HG02884 (cell line): ENCODE measurements around the gene SNX32.

Source experiments
- ATAC-seq: cut with Tn5 transposase; IDR thresholded peaks from one replicate; pipeline ENCODE4 v1.9.1; 2021; ENCODE audit warnings: mild to moderate bottlenecking, moderate library complexity; ENCODE audit not compliant: unreplicated experiment

SNX32 gene

DNA sequence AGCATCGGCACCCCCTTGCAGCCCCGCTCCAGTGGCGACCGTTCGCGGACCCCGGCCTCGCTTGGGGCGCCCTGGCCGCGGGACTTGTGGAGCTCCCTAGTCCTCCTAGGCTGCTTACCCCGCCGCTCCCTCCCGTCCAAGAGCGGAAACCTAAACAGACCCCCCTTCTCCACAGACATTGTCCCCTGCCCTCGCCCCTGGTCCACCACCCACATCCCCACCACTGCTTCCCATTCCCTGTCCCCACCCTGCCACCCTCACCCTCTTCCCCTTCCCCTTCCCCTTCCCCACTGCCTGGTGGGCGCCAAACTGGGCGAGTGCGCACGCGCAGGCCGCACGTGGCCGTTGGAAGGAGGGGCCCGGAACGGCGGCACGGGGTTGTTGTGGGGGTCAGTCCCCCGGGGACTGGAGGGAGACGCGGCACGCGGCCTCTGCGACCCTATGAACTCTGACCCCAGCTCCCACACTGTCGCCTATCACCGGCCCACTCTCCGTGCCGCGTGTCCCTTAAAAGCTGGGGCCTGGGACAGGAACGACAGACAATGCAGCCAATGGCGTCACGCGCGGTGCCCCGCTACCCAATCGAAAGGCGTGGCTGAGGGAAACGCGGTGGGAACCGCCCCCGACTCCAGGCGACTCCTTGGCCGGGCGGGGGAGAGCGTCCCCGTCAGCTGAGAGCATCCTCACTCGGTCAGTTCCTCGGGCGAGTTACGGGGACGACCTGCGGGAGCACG, at the start of gene SNX32:
SNX32 (plus strand) TSS at position 667 of the 734 bp plus-strand sequence. CDS start 103 bp downstream, outside the sequence.
- ATAC-seq: peak; percentile 69

GRCh38 chr11:65785319-65786007, 48.3 kb upstream of the SNX32 start:
- no peak for ATAC-seq

- ATAC-seq: no peak
These were observed 47.6 kb upstream of the SNX32 start for GRCh38 chr11:65786008-65786785.

DNA sequence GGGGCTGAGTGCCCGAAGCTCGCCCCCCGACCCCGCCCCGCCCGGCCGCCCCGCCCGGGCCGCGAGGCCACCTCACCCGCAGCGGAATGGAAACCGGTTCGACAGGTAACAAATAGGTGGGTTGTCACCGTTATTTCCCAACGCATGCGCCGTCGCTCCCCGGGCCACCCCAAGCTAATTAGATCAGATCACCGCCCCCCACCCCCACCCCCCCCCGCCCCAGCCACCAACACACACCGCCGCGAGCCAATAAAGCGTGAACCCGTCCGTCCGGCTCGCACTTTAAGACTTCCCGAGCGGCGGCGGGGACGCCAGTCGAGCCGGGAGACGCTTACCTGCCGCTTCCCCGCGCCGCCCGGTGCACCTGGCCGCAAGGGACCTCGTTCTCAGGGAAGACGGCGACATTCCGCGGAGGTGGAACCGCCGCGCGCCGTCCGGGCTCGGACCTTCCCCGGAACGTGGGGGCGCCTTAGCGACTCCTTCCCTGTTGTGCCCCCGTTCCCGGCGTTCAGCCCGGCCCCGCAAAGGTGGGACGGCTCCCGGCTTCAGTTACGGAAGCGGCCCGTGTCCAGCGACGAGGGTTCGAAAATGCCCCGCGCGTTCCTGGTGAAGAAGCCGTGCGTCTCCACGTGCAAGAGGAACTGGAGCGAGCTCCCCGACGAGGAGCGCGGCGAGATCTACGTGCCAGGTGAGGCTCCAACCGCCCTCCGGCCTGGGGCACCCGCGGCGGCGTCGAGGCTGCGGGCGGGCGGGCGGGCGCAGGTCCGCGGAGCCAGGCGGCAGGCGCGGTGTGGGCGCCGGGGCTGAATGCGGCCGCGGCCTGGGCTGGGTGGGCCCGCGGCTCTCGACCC, 46.8 kb upstream of the SNX32 start, which contains the start of gene OVOL1:
OVOL1 (plus strand) TSS at position 278 of the 851 bp plus-strand sequence; CDS start at position 589, 311 bp downstream.
- no peak for ATAC-seq

DNA sequence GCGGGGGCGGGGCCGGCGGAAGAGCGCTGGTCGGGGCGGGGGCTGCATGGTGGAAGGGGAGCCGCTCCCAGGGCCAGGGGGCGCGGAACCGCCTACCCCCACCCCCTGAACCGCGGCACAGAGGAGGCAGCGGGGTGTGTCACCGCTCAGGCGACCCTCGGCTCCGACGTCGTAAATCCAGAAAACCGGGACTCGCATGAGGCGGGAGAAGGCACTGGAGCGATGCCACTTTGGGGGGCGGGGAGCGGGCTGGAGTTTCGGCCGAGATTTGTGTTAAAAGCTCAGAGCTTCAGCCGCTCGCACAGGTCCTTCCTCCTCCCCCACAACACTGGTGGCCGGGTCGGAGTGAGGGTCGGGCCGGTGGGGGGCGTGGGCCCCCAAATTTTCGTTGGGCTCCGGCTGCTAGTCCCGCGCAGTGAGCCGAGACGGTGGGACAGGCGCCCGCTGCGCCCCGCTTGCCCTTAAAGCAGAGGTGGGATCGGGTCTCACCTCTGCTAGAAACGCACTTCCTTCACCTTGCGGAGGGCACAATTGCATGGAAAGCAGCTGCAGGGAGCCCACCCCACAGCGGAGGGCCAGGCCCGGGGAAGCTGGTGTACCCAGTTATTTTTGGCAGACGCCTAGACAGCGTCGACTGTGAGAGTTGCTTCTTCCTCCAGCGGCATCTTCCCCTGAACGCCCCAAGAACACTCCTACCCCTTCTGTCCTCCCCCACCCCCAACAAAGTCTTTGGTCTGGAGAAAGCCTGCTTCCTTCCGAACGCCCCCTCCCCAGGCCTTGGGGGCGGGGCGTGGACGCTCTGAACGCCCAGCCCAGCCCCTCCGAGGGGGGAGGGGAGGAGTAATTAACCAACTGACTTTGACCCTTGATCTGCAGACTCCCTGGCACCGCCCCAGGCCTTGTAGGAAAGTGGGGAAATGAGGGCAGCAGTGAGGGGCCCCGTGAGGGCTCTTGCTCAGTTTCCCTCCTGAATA, 45.8 kb upstream of the SNX32 start:
- no peak for ATAC-seq

- no peak for ATAC-seq
These were observed 44.9 kb upstream of the SNX32 start for GRCh38 chr11:65788821-65789220.

DNA sequence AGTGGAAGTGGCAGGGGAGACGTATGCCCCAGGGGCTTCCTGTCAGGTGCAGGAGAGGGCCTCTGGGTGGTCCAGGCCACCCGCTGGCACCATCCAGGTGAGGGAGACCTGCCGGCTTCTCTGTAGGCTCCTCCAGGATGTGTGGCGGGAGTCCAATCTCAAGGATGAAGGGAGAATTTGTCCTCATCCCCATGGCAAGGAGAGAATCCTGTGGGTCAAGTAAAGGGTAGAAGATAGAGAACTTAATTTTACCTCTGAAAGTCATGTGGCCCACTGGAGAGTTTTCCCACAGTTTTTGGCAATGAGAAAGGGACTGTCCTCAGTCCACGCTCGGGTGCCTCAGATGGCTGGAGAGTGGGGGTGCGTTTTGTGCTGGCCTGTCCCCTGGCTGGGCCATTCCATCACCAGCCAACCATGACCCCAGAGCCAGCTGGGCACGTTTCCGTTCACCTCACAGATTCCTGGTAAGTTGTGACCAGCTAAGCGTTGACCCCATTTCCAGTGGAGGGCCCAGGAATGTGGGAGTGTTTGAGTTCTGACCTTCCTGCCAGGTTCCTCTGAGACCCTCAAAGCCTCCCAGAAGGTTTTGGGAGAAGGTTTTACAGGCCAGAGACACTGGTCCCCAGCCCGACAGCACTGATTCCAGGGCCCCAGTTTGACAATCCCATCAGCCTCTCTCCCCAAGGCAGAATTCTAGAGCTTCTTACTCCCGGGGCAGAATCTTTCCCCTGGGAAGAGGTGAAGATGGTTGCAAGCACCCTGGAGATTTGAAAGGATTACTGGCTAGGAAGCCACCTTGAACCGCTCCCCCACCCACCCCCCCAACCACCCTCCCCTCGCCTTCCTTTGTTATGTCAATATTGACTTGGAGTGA, 44.3 kb upstream of the SNX32 start:
- ATAC-seq: no peak

DNA sequence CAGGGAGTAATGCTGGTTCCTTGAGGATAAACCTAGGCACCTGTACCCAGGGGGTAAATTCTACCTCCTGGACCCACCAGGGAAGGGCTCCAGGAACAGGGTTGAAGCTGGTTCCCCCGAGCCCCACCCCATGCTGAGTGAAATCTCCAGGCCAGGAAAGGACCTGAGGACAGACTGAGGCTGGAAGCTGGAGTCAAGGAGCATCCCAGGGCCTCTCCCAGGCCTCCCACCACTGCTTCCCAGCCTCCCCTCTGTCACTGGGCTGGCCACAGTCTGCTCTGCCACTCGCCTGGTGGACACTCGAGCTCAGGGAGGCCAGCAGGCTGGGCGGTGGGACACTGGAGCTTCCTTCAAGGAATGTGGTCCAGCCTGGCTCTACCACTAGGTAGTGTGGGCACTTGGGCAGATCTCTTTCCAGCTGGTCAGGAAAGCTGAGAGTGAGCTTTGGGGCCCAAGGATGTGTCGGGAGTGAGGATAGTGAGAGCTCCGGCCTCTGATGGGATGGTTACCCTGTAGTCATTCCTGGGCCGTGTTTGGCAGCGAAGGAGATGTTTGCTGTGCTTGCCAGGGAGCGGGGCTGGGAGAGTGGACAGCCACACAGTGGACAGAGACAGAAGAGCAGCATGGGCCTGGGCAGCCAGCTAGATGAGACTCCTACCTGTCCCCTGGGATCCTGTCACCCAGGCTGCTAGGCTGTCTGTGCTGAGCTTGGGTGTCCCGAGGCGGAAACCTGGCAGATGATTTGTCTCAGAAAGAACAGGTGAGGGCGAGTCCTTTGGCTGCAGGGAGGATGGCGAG, 43.5 kb upstream of the SNX32 start:
- ATAC-seq: no peak

DNA sequence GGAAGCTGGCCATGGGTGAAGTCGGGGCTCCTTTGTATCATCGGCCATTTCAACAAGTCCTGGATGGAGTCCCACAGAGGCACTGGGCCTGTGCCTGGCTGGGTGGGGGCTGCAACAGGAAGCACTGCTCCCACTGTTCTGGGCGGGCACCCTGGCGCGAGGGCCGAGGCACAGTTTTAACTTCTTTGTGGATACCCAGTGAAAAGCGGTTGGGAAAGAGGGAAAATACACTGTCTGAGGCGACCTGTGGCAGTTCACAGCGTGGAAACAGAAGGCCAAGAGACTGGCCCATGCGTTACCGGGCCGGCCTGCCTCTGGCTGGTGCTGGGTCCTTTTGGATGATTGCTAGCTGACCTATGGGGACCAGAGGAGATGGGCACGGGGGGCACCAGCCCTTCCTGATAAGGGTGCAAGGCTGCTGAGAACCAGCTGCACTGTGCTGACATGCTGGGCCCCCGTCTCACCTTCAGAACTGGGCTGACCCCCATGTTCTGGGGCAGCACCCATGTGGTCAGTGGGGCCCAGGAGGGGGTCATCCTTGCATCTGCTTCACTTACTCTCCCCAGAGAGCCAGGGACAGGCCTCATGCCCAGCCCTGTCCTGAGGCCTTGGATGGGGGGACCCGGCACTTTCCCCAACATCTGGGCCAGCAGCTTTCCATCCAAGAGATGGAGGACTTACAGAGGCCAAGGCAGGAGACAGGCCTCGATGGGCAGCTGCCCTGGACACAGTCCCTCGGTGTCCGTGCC, 42.7 kb upstream of the SNX32 start:
- ATAC-seq: no peak

DNA sequence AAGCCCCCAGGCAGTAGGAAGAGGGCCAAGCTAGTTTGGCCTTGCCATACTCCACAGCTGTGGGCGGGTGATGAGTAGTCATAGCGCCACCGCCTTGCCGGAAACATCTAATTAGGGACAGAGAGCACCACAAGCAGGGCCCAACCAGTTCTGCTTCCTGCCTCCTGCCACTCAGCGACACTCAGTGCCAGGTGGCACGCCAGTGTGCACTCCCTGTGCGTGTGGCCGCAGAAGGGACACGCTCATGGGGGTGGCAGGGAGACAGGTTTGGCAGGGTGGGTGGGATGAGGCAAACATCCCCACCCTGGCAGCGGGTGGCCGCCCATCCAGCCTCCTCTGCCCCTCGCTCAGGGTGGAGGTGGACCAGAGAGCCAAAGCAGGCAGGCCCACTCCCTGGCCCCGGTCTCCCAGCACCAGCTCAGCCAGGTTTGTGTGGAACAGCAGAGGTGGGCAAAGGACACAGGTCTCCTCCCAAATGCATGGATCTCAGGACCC, 42.0 kb upstream of the SNX32 start:
- ATAC-seq: no peak

GRCh38 chr11:65792456-65792855, 41.3 kb upstream of the SNX32 start:
- no peak for ATAC-seq

DNA sequence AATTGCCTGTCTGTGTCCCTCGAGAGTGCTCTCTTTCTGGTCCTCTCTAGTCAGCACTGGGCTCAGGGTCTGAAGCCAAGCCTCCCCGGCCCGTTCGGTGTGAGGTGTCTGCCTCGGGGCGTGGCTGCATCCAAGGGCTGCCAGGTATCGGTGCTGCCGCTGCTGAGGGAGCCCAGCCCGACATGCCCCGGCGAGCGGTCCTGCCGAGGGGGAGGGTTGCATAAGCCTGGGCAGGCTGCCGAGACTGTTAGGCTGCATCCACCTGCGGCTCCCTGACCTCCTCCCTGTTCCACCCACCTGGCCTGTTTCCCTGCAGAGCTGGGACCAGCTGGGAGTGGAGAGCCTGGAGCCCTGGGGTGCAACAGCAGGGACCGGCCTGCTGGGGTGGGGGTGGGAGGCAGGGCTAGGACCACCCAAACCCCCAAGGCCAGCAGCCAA, 40.6 kb upstream of the SNX32 start:
- no peak for ATAC-seq

DNA sequence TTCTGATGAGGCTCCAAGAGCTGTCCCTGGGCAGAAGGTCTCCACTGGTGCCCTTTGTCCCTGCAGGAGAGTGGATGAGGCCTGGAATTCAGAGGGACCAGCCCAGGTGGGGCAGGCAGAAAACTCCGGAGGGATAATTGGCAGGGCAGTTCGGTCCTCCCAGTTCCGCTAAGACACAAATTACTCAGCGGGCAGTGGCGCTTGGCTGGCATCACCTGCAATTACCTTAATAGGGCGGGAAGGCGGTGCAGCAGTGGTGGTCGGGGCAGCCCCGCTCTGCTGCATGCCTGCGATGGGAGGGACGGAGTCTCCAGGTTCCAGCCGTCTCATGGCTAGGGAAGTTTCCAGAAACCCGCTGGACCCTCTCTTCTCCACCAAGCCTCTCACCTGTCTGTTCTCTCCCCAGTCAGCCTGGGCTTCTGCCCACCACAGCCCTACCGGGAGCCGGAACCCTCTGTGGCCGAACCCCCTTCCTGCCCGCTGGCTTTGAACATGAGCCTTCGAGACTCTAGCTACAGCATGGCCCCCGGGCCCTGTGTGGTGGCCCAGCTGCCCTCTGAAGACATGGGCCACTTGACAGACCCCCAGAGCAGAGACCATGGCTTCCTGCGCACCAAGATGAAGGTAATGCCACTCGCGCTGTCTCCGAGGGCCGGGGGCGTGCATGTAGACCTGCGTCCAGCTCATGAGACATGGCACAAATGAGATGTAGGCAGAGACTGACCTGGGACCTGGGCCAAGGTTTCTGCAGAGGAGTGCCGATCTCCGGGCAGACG, 40.0 kb upstream of the SNX32 start:
- no peak for ATAC-seq

GRCh38 chr11:65794570-65795510, 38.9 kb upstream of the SNX32 start:
- no peak for ATAC-seq
